Upper lobe of left lung (tissue), 4 donors: ENCODE results near the gene RBP3.

Source experiments
- CTCF ChIP-seq, 6 experiments: fragments of 450-650 bp in 4 of 6; fragments of 200-600 bp in 2 of 6; sonication (generic) in 2 of 6; IDR thresholded peaks; one replicate each; pipeline ENCODE4 v1.5.1; 2016 to 2019; ENCODE audit warnings: antibody characterized with exemption in 6 of 6
- POLR2A ChIP-seq, 4 donors: fragments of 450-650 bp; IDR thresholded peaks; one replicate each; pipeline ENCODE4 v1.5.1; 2016 to 2017; ENCODE audit warnings: antibody characterized with exemption in 4 of 4, mild to moderate bottlenecking in 2 of 4

GRCh38 chr10:47303105-47303504, 45.1 kb upstream of the RBP3 start:
- TF ChIP-seq CTCF (IDR thresholded peaks at IDR 0.05) (no peak), POLR2A (IDR thresholded peaks at IDR 0.05) (no peak)
